ENCODE results near the gene WDR7. TPM values are rescaled to one million over a fixed set of nuclear protein-coding genes. Genes with fewer than 3 reads are reported as not detected.

WDR7 gene
- 7.8 and 8.1 TPM in 2 replicates for total RNA-seq (2022)
- Bru-seq, nascent RNA, result percentile 51 among the genes with signal in this experiment
- BruChase-seq, experiment 1, labeled RNA remaining after a 2-hour chase, result percentile 47 among the genes with signal in this experiment
- BruChase-seq, experiment 2, labeled RNA remaining after a 6-hour chase, result percentile 43 among the genes with signal in this experiment
- long read RNA-seq, full-length matches to known transcripts, result 1 of 3 reads
- long read RNA-seq, partial matches to known transcripts, result 2 of 3 reads
- long read RNA-seq, other reads (novel, unspliced or antisense), result 0 of 3 reads

GRCh38 chr18:56650944-56651770, at the start of gene WDR7:
Gene WDR7, plus strand, starts transcription at chr18:56651359. Its CDS starts 21,157 bp downstream, at chr18:56672516.
- H3K4me1 Mint-ChIP-seq (ENCODE audit: low read depth, unreplicated experiment), result peaks cover 6% of the 10 kb centered on the region
- DNase-seq, result peak; percentile 89 to 93
- no peaks in the 10 kb centered on the region for H3K27me3 ChIP-seq (replicated peaks; ENCODE audit: control insufficient read depth, insufficient read depth, low read length)
- no peaks in the 10 kb centered on the region for H3K27me3 Mint-ChIP-seq (ENCODE audit: insufficient read depth, unreplicated experiment)
- H3K4me3 Mint-ChIP-seq (ENCODE audit: unreplicated experiment), result peak within 1 kb of the TSS; percentile 71
- TF ChIP-seq CTCF (IDR thresholded peaks at IDR 0.05; ENCODE audit: insufficient read depth in 1 of 2, low read depth in 1 of 2, low read length in 1 of 2, severe bottlenecking in 1 of 2, unreplicated experiment in 1 of 2), result no peak
- no peaks in the 10 kb centered on the region for H3K36me3 ChIP-seq (ENCODE audit: control insufficient read depth, insufficient read depth, low read length)
- no TSS peak for BruUV-seq (replicated peaks)
- ChIA-PET POLR2A (no interaction called here), CTCF (interaction anchor here (0.5 kb wide), 1 partner anchor 33 kb away, joined by 3 read pairs; no protein-coding TSS in a partner anchor)
- no peaks in the 10 kb centered on the region for H3K9me3 ChIP-seq
- intact Hi-C loops (cut with micrococcal nuclease; ENCODE audit: unreplicated experiment), result loop anchor here (1.0 kb wide), 1 partner anchor 13 kb away; the partner anchor contains the start of gene TXNL1
- H3K9me3 Mint-ChIP-seq (ENCODE audit: unreplicated experiment), result no peaks in the 10 kb centered on the region
- H3K27ac Mint-ChIP-seq (ENCODE audit: unreplicated experiment), result peak within 1 kb of the TSS; percentile 21
- H3K36me3 Mint-ChIP-seq (ENCODE audit: insufficient read depth, unreplicated experiment), result no peaks in the 10 kb centered on the region
- H3K4me1 ChIP-seq, result no peaks in the 10 kb centered on the region
- peak within 1 kb of the TSS; percentile 50 for H3K4me3 ChIP-seq (ENCODE audit: low read depth, low read length)

- Histone ChIP-seq H3K4me3 (ENCODE audit: low read depth, low read length) (no peak overlapping the region), H3K9me3 (no peaks in the 10 kb centered on the region), H3K36me3 (ENCODE audit: control insufficient read depth, insufficient read depth, low read length) (no peaks in the 10 kb centered on the region), H3K4me1 (no peaks in the 10 kb centered on the region), H3K27me3 (replicated peaks; ENCODE audit: control insufficient read depth, insufficient read depth, low read length) (no peaks in the 10 kb centered on the region)
- H3K4me3 Mint-ChIP-seq (ENCODE audit: unreplicated experiment), result no peak overlapping the region
- no peak overlapping the region for H3K27ac Mint-ChIP-seq (ENCODE audit: unreplicated experiment)
- H3K36me3 Mint-ChIP-seq (ENCODE audit: insufficient read depth, unreplicated experiment), result no peaks in the 10 kb centered on the region
- TF ChIP-seq CTCF (IDR thresholded peaks at IDR 0.05; ENCODE audit: insufficient read depth in 1 of 2, low read depth in 1 of 2, low read length in 1 of 2, severe bottlenecking in 1 of 2, unreplicated experiment in 1 of 2), result no peak
- no peaks in the 10 kb centered on the region for H3K4me1 Mint-ChIP-seq (ENCODE audit: low read depth, unreplicated experiment)
- ChIA-PET POLR2A (interaction anchor here (0.5 kb wide), 1 partner anchor 26 kb away, joined by 3 read pairs; no protein-coding TSS in a partner anchor), CTCF (no interaction called here)
- no peak for DNase-seq
- no peaks in the 10 kb centered on the region for H3K27me3 Mint-ChIP-seq (ENCODE audit: insufficient read depth, unreplicated experiment)
- intact Hi-C loops (cut with micrococcal nuclease; ENCODE audit: unreplicated experiment), result no loop called here
- BruUV-seq (replicated peaks), result no TSS peak
- no peaks in the 10 kb centered on the region for H3K9me3 Mint-ChIP-seq (ENCODE audit: unreplicated experiment)
Observed at GRCh38 chr18:56606618-56607017, 44.5 kb upstream of the WDR7 start.

- Mint-ChIP-seq H3K36me3 (ENCODE audit: insufficient read depth, unreplicated experiment) (peaks cover 50% of the 10 kb centered on the region), H3K4me1 (ENCODE audit: low read depth, unreplicated experiment) (no peaks in the 10 kb centered on the region), H3K27ac (ENCODE audit: unreplicated experiment) (no peak overlapping the region), H3K9me3 (ENCODE audit: unreplicated experiment) (no peaks in the 10 kb centered on the region), H3K4me3 (ENCODE audit: unreplicated experiment) (no peak overlapping the region), H3K27me3 (ENCODE audit: insufficient read depth, unreplicated experiment) (no peaks in the 10 kb centered on the region)
- ChIA-PET POLR2A (interaction anchor here (0.7 kb wide), 1 partner anchor 439 kb away, joined by 3 read pairs; no protein-coding TSS in a partner anchor), CTCF (no interaction called here)
- intact Hi-C loops (cut with micrococcal nuclease; ENCODE audit: unreplicated experiment), result no loop called here
- H3K27me3 ChIP-seq (replicated peaks; ENCODE audit: control insufficient read depth, insufficient read depth, low read length), result no peaks in the 10 kb centered on the region
- no peaks in the 10 kb centered on the region for H3K9me3 ChIP-seq
- no TSS peak for BruUV-seq (replicated peaks)
- no peak for DNase-seq
- TF ChIP-seq CTCF (IDR thresholded peaks at IDR 0.05; ENCODE audit: insufficient read depth in 1 of 2, low read depth in 1 of 2, low read length in 1 of 2, severe bottlenecking in 1 of 2, unreplicated experiment in 1 of 2), result no peak
- H3K4me1 ChIP-seq, result no peaks in the 10 kb centered on the region
- H3K36me3 ChIP-seq (ENCODE audit: control insufficient read depth, insufficient read depth, low read length), result no peaks in the 10 kb centered on the region
- no peak overlapping the region for H3K4me3 ChIP-seq (ENCODE audit: low read depth, low read length)
Observed at GRCh38 chr18:56615738-56616520, 35.2 kb upstream of the WDR7 start.
